GM13977 (cell line): ENCODE results near the gene ABRAXAS1.
"Not testable (repeated sequence)": the region's sequence is repeated elsewhere in the genome, so short reads cannot be mapped to it uniquely, and the experiment has no call there.

Experiments
- DNase-seq: peaks from one replicate; pipeline ENCODE4 v3.0.0; 2012; ENCODE audit warnings: low spot score
- in situ Hi-C: fragments of 300-500 bp; cut with MboI; formaldehyde crosslinking; loops from one replicate; pipeline ENCODE4 v1.12.0; 2022; ENCODE audit warnings: low sequenced_read_pairs, low pct_unique_long_range_greater_than_20kb, mixed read lengths, inconsistent platforms; ENCODE audit not compliant: unreplicated experiment
- TF ChIP-seq, protein P1 (sequence below): IDR thresholded peaks from 2 replicates; pipeline ENCODE4 v1.5.1; 2012; ENCODE audit warnings: mild to moderate bottlenecking, control low read depth; ENCODE audit not compliant: insufficient read depth; ENCODE audit errors: extremely low read depth, missing control alignments

Gene ABRAXAS1

DNA sequence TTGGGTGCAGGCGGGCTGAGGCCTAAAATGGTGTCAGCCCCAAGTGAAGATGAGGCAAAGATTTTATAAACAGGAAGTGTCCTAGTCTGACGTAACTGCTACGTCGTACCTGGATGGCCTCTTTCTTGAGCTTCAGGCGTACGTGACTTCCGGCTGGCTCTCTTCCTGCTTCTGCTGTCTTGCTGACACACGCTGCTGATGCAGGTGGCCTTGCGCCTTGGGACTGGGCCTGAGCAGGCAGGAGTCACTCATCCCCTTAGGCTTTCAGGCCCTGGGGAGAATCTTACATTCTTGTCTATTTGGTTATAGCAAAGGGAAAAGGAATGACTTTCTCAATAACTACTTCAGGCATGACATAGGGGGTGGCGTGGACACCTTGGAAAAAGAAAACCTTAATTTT, 20.1 kb upstream of the ABRAXAS1 start:
- DNase-seq, result no peak
- in situ Hi-C loops, result no loop called here
- TF ChIP-seq, protein P1, sequence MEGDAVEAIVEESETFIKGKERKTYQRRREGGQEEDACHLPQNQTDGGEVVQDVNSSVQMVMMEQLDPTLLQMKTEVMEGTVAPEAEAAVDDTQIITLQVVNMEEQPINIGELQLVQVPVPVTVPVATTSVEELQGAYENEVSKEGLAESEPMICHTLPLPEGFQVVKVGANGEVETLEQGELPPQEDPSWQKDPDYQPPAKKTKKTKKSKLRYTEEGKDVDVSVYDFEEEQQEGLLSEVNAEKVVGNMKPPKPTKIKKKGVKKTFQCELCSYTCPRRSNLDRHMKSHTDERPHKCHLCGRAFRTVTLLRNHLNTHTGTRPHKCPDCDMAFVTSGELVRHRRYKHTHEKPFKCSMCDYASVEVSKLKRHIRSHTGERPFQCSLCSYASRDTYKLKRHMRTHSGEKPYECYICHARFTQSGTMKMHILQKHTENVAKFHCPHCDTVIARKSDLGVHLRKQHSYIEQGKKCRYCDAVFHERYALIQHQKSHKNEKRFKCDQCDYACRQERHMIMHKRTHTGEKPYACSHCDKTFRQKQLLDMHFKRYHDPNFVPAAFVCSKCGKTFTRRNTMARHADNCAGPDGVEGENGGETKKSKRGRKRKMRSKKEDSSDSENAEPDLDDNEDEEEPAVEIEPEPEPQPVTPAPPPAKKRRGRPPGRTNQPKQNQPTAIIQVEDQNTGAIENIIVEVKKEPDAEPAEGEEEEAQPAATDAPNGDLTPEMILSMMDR, result no peak

DNA sequence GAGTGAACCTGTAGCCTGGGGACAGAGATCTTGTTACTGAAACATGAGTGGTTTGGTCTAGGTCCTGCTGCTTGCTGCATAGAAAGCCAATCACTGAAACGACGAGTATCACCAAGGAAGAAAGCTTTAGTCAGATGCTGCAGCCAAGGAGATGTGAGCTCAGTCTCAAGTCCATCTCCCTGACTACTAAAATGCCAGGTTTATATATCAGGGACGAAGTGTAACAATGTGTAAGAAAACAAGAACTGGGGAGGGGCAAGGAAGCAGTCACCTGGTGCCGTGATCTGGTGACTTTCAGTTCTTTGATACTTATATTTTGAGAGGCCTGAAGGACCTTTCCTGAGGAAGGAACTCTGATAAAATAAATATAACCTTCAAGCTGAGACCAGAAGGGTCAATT, 19.6 kb upstream of the ABRAXAS1 start:
- no peak for DNase-seq
- TF ChIP-seq, protein P1, result no peak
- in situ Hi-C loops, result no loop called here

DNA sequence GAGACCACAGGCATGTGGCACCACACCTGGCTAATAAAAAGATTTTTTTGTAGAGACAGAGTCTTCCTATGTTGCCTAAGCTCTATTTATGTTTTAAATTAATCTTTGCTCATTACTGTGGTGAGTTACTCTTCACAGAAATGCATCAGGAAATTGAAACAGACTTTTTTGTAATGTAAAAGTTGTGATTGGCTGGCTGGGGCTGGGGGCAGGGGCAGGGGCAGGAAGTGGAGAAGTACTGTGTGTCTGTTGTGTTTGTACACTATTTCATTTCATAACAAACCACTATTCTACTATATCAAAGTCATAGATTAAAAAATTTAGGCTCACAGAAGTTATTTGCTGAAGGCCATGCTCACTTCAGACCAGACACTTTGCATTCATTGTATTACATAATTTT, 19.1 kb upstream of the ABRAXAS1 start:
- DNase-seq, result no peak
- TF ChIP-seq, protein P1, result no peak
- in situ Hi-C loops, result no loop called here

DNA sequence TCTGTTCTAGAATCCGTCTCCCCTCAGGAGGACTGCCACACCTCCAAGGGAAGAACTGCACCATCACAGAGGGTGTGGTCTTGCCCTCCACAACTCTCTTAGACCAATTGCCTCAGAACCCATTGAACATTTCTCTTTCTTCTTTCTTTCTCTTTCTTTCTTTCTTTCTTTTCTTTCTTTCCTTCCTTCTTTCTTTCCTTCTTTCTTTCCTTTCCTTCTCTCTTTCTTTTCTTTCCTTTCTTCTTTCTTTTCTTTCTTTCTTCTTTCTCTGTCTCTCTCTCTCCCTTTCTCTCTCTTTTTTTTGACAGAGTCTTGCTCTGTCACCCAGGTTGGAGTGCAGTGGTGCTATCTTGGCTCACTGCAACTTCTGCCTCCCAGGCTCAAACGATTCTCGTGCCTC, 16.8 kb upstream of the ABRAXAS1 start:
- DNase-seq, in situ Hi-C loops: not testable (repeated sequence)

DNA sequence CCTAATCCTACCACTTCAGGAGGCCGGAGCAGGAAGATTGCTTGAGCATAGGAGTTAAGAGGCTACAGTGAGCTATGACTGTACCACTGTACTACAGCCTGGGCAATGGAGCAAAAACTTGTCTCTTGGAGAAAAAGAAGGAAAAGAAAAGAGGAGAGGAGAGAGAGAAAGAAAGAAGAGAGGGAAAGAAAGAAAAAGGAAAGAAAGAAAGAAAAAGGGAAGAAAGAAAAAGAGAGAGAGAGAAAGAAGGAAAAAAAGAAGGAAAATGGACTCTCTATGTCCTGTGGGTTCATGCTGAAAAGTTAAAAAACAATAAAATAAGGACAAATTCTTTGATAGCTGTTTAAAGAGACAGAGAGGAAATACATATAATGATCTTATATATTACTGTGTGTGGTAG, 13.3 kb upstream of the ABRAXAS1 start:
- in situ Hi-C loops, result no loop called here
- DNase-seq, result no peak
- TF ChIP-seq, protein P1, result no peak

DNA sequence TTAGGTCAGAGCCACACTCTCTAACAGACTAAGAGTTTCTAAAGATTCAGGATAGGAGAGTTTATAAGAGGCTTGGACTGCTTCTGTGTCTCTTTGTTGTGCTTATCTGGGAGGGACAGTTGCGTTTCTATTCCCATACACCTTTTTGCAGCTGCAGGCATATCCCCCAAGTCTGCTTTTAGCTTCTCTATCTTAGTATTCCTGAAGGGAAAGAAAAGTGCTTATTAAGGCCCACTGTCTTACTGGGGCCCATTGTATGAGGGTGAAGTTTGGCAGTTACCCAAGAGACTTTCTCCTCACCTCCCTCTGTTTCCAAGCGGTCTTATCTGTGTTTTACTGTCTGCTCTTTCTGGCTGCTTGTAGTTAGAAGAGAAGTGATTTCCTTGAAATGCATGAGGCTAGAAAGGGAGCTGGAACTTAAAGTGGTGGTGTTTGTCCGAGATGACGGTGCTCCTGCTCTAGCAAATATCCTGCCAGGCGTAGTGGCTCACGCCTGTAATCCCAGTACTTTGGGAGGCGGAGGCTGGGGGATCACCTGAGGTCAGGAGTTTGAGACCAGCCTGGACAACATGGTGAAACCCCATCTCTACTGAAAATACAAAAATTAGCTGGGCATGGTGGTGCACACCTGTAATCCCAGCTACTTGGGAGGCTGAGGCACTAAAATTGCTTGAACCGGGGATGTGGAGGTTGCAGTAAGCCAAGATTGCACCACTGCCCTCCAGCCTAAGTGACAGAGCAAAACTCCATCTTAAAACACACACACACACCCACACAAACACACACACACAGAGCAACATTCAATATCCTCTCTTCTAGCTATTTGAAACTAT, 11.4 kb upstream of the ABRAXAS1 start:
- in situ Hi-C loops, DNase-seq: not testable (repeated sequence)

DNA sequence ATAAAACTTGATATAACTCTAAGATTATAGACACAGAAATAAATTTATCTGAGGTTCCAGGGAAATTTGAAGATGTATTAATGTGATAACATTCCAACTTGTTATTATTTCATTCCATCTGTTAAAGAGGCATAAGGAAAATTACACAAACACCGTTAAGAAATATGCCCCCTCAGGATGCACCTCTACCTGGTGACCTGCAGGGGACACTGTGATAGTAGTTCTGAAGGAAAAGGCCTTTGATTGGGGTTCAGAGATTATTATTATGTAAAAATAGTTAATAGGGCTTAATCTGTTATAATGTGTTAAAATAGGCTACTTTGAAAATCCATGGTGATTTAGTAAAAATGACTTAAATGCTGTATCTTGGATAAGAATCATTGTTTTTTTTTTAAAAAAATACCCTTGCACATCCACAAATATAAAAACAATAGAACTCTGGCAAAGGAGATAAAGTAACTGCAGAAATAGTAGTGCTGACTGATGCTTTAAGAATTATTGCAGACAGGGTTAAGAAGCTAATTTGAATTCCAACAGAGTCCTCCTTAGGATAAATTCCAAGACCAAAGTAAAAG, 6.1 kb upstream of the ABRAXAS1 start:
- TF ChIP-seq, protein P1, result peak; percentile 74
- DNase-seq, result peak; percentile 52
- in situ Hi-C loops, result no loop called here
